CD4-positive, CD25-positive, alpha-beta regulatory T cell (primary cell): Measurements from ENCODE around the gene MXI1. TPM values are rescaled to one million over a fixed set of nuclear protein-coding genes. Genes with fewer than 3 reads are reported as not detected.

Source experiments
- ATAC-seq, 2 donors: fragments of 150-1000 bp; cut with Tn5 transposase; one replicate each; pipeline ENCODE4 v1.10.0; 2021; ENCODE audit warnings: low read depth in 2 of 2, moderate number of reproducible peaks in 2 of 2, moderate library complexity in 1 of 2
- DNase-seq, 3 donors: peaks; one replicate each; pipeline versions ENCODE4 v3.0.0 to v3.0.0-alpha.2; 2012 to 2022; ENCODE audit warnings: mixed read lengths in 1 of 3
- H3K27ac ChIP-seq: one replicate; pipeline ENCODE4 v1.7.0; 2013; ENCODE audit warnings: mild to moderate bottlenecking, low read length; ENCODE audit not compliant: insufficient read depth, poor library complexity, severe bottlenecking
- H3K27me3 ChIP-seq: one replicate; pipeline ENCODE4 v1.7.0; 2013; ENCODE audit warnings: low read length; ENCODE audit not compliant: control insufficient read depth, insufficient read depth
- H3K36me3 ChIP-seq: one replicate; pipeline ENCODE4 v1.7.0; 2013; ENCODE audit warnings: mild to moderate bottlenecking, low read length, moderate library complexity; ENCODE audit not compliant: control insufficient read depth, insufficient read depth
- H3K4me1 ChIP-seq: 2 replicates; pipeline ENCODE4 v1.7.0; 2013; ENCODE audit warnings: mild to moderate bottlenecking, low read length; ENCODE audit not compliant: insufficient read depth, control insufficient read depth, poor library complexity, severe bottlenecking
- H3K4me3 ChIP-seq: one replicate; pipeline ENCODE4 v1.7.0; 2013; ENCODE audit warnings: low read depth, mild to moderate bottlenecking, low read length, moderate library complexity
- H3K9me3 ChIP-seq, 2 experiments: 1 replicate in 1 of 2; 2 replicates in 1 of 2; pipeline ENCODE4 v1.7.0; 2013; ENCODE audit warnings: low read length in 2 of 2, mild to moderate bottlenecking in 1 of 2, moderate library complexity in 1 of 2; ENCODE audit not compliant: control insufficient read depth in 2 of 2
- H3K27ac Mint-ChIP-seq, 3 donors: one replicate each; pipeline ENCODE4 v1.8.0; 2020 to 2022; ENCODE audit warnings: mild to moderate bottlenecking in 3 of 3, mixed read lengths in 3 of 3, moderate library complexity in 2 of 3
- H3K27me3 Mint-ChIP-seq: one replicate; pipeline ENCODE4 v1.8.0; 2022; ENCODE audit warnings: mild to moderate bottlenecking, mixed read lengths
- H3K36me3 Mint-ChIP-seq: one replicate; pipeline ENCODE4 v1.8.0; 2020; ENCODE audit warnings: mixed read lengths
- H3K4me1 Mint-ChIP-seq, 4 donors: one replicate each; pipeline ENCODE4 v1.8.0; 2020 to 2022; ENCODE audit warnings: mixed read lengths in 4 of 4, mild to moderate bottlenecking in 1 of 4
- H3K4me3 Mint-ChIP-seq, 4 donors: one replicate each; pipeline ENCODE4 v1.8.0; 2020 to 2022; ENCODE audit warnings: mild to moderate bottlenecking in 4 of 4, mixed read lengths in 4 of 4, moderate library complexity in 3 of 4
- H3K9me3 Mint-ChIP-seq, 7 donors: one replicate each; pipeline ENCODE4 v1.8.0; 2020 to 2022; ENCODE audit warnings: mixed read lengths in 7 of 7, mild to moderate bottlenecking in 3 of 7, moderate library complexity in 2 of 7
- polyA plus RNA-seq, 4 donors: library from polyadenylated mRNA; unstranded; fragments of 300-500 nt; fragmentation: Illumina TruSeq; gene quantifications; one replicate each; pipeline ENCODE4 v1.2.3, GENCODE V29; 2021
- total RNA-seq: library from RNA; stranded (reverse); gene quantifications from one replicate; pipeline ENCODE4 v1.2.3, GENCODE V29; 2022

The MXI1 gene
- total RNA-seq: 48.1 TPM
- polyA plus RNA-seq: 10 to 100 TPM; 34.2 to 56.8 (median 40.2) TPM

- Mint-ChIP-seq H3K4me3 (peak within 1 kb of the TSS; percentile 98 to 99 (median 99)), H3K36me3 (no peaks in the 10 kb centered on the region), H3K9me3 (no peaks in the 10 kb centered on the region), H3K4me1 (peaks cover 7 to 31% (median 22%) of the 10 kb centered on the region in 4 donors), H3K27me3 (peaks cover 45% of the 10 kb centered on the region), H3K27ac (peak within 1 kb of the TSS; percentile 92 to 98 (median 98))
- DNase-seq (peak in 2 of 3 donors; percentile 27 to 63), ATAC-seq (no peak)
- H3K27me3 ChIP-seq: no peaks in the 10 kb centered on the region
- no peaks in the 10 kb centered on the region for H3K9me3 ChIP-seq
- no peaks in the 10 kb centered on the region for H3K36me3 ChIP-seq
- peak within 1 kb of the TSS; percentile 65 for H3K27ac ChIP-seq
- H3K4me3 ChIP-seq: peak within 1 kb of the TSS; percentile 92
- peaks cover 34% of the 10 kb centered on the region for H3K4me1 ChIP-seq
These were observed at the start of gene MXI1 for GRCh38 chr10:110207011-110207804. TSS of gene MXI1 (plus strand) at chr10:110207605. CDS start at chr10:110207809, 204 bp downstream.

GRCh38 chr10:110158051-110159005 is 49.1 kb upstream of the MXI1 start:
- Mint-ChIP-seq H3K27ac (peak overlapping the region in 1 of 3 donors; percentile 43), H3K4me3 (peak overlapping the region in 1 of 4 donors; percentile 74), H3K36me3 (peaks cover 3% of the 10 kb centered on the region), H3K4me1 (peaks cover 5 to 42% (median 14%) of the 10 kb centered on the region in 4 donors), H3K9me3 (peaks cover 0 to 1% (median 0%) of the 10 kb centered on the region in 7 donors), H3K27me3 (peaks cover 73% of the 10 kb centered on the region)
- Histone ChIP-seq H3K27me3 (peaks cover 44% of the 10 kb centered on the region), H3K4me3 (no peak overlapping the region), H3K27ac (no peak overlapping the region), H3K9me3 (no peaks in the 10 kb centered on the region), H3K4me1 (peaks cover 18% of the 10 kb centered on the region), H3K36me3 (no peaks in the 10 kb centered on the region)
- no peak for DNase-seq
- no peak for ATAC-seq

- no peak for DNase-seq
- H3K4me3 Mint-ChIP-seq: no peak overlapping the region
- H3K27ac ChIP-seq: no peak overlapping the region
- H3K9me3 ChIP-seq: no peaks in the 10 kb centered on the region
- H3K36me3 Mint-ChIP-seq: no peaks in the 10 kb centered on the region
- H3K9me3 Mint-ChIP-seq: peaks cover 0 to 1% (median 0%) of the 10 kb centered on the region in 7 donors
- H3K4me1 Mint-ChIP-seq: peaks cover 5 to 33% (median 14%) of the 10 kb centered on the region in 4 donors
- no peak overlapping the region for H3K4me3 ChIP-seq
- peaks cover 37% of the 10 kb centered on the region for H3K27me3 ChIP-seq
- H3K27ac Mint-ChIP-seq: no peak overlapping the region
- H3K36me3 ChIP-seq: no peaks in the 10 kb centered on the region
- H3K27me3 Mint-ChIP-seq: peaks cover 80% of the 10 kb centered on the region
- peaks cover 18% of the 10 kb centered on the region for H3K4me1 ChIP-seq
- no peak for ATAC-seq
These were observed 47.3 kb upstream of the MXI1 start for GRCh38 chr10:110160081-110160480.

- Mint-ChIP-seq H3K36me3 (no peaks in the 10 kb centered on the region), H3K27me3 (peaks cover 84% of the 10 kb centered on the region), H3K27ac (no peak overlapping the region), H3K4me3 (no peak overlapping the region), H3K9me3 (peaks cover 0 to 1% (median 0%) of the 10 kb centered on the region in 7 donors), H3K4me1 (peaks cover 5 to 30% (median 13%) of the 10 kb centered on the region in 4 donors)
- peaks cover 38% of the 10 kb centered on the region for H3K27me3 ChIP-seq
- ATAC-seq (no peak), DNase-seq (no peak)
- no peaks in the 10 kb centered on the region for H3K36me3 ChIP-seq
- H3K9me3 ChIP-seq: no peaks in the 10 kb centered on the region
- H3K4me3 ChIP-seq: no peak overlapping the region
- no peak overlapping the region for H3K27ac ChIP-seq
- peaks cover 18% of the 10 kb centered on the region for H3K4me1 ChIP-seq
These were observed 46.9 kb upstream of the MXI1 start for GRCh38 chr10:110160522-110160921.

- Mint-ChIP-seq H3K36me3 (no peaks in the 10 kb centered on the region), H3K27ac (no peak overlapping the region), H3K27me3 (peaks cover 84% of the 10 kb centered on the region), H3K4me3 (no peak overlapping the region), H3K9me3 (peaks cover 0 to 3% (median 0%) of the 10 kb centered on the region in 7 donors), H3K4me1 (peaks cover 0 to 10% (median 3%) of the 10 kb centered on the region in 4 donors)
- H3K4me3 ChIP-seq: no peak overlapping the region
- DNase-seq (no peak), ATAC-seq (no peak)
- no peaks in the 10 kb centered on the region for H3K36me3 ChIP-seq
- no peaks in the 10 kb centered on the region for H3K9me3 ChIP-seq
- no peaks in the 10 kb centered on the region for H3K4me1 ChIP-seq
- peaks cover 45% of the 10 kb centered on the region for H3K27me3 ChIP-seq
- H3K27ac ChIP-seq: no peak overlapping the region
These were observed 44.7 kb upstream of the MXI1 start for GRCh38 chr10:110162741-110163145.

GRCh38 chr10:110163192-110163773 is 44.1 kb upstream of the MXI1 start:
- H3K4me3 ChIP-seq: no peak overlapping the region
- no peak for DNase-seq
- peaks cover 48% of the 10 kb centered on the region for H3K27me3 ChIP-seq
- H3K4me3 Mint-ChIP-seq: no peak overlapping the region
- peaks cover 0 to 10% (median 4%) of the 10 kb centered on the region in 4 donors for H3K4me1 Mint-ChIP-seq
- H3K9me3 Mint-ChIP-seq: peaks cover 0 to 3% (median 0%) of the 10 kb centered on the region in 7 donors
- H3K36me3 ChIP-seq: no peaks in the 10 kb centered on the region
- no peaks in the 10 kb centered on the region for H3K9me3 ChIP-seq
- peaks cover 1% of the 10 kb centered on the region for H3K4me1 ChIP-seq
- no peak overlapping the region for H3K27ac Mint-ChIP-seq
- no peaks in the 10 kb centered on the region for H3K36me3 Mint-ChIP-seq
- no peak for ATAC-seq
- no peak overlapping the region for H3K27ac ChIP-seq
- peaks cover 84% of the 10 kb centered on the region for H3K27me3 Mint-ChIP-seq

- no peaks in the 10 kb centered on the region for H3K9me3 ChIP-seq
- H3K4me3 ChIP-seq: no peak overlapping the region
- DNase-seq: no peak
- H3K4me1 ChIP-seq: peaks cover 7% of the 10 kb centered on the region
- peaks cover 0 to 12% (median 7%) of the 10 kb centered on the region in 4 donors for H3K4me1 Mint-ChIP-seq
- no peak overlapping the region for H3K4me3 Mint-ChIP-seq
- H3K36me3 ChIP-seq: no peaks in the 10 kb centered on the region
- H3K27me3 Mint-ChIP-seq: peaks cover 87% of the 10 kb centered on the region
- peaks cover 48% of the 10 kb centered on the region for H3K27me3 ChIP-seq
- no peaks in the 10 kb centered on the region for H3K36me3 Mint-ChIP-seq
- H3K9me3 Mint-ChIP-seq: peaks cover 0 to 3% (median 0%) of the 10 kb centered on the region in 7 donors
- H3K27ac Mint-ChIP-seq: no peak overlapping the region
- no peak overlapping the region for H3K27ac ChIP-seq
- no peak for ATAC-seq
These were observed 43.6 kb upstream of the MXI1 start for GRCh38 chr10:110163841-110164240.
